Esophagus muscularis mucosa (tissue), 4 donors: ENCODE measurements around the gene PHYHIPL.

ENCODE experiments used
- EP300 ChIP-seq: sonication (generic); formaldehyde crosslinking; IDR thresholded peaks from one replicate; pipeline ENCODE4 v1.6.1; 2017; ENCODE audit warnings: antibody characterized with exemption
- POLR2AphosphoS5 ChIP-seq, 2 donors: sonication (generic); formaldehyde crosslinking; IDR thresholded peaks; one replicate each; pipeline ENCODE4 v1.6.1; 2017; ENCODE audit warnings: antibody characterized with exemption in 2 of 2
- TF ChIP-seq, protein P1 (sequence below), 3 experiments: fragments of 200-600 bp in 2 of 3; fragments of 450-650 bp in 1 of 3; sonication (generic) in 2 of 3; IDR thresholded peaks; one replicate each; pipeline ENCODE4 v1.5.1; 2017 to 2019; ENCODE audit warnings: antibody characterized with exemption in 3 of 3, mild to moderate bottlenecking in 2 of 3, moderate library complexity in 1 of 3

DNA sequence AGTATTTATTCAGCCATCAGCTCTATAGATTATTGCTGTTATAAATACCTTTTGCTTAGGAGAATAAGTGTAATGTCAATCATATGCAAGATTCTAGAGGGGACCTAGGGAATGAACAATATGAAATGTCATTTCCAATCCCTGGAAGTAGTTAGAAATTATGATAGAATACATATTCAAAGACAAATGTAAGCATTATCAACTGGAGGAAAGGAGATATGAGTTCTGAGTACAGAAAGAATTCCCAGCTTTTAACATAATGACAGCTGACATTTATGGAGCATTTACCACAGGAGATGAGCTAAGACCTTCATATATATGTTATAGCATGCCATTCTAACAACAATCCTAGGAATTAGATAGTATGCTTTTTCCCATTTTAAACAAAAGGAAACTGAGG, 99.7 kb downstream of the PHYHIPL start:
- TF ChIP-seq, protein P1, sequence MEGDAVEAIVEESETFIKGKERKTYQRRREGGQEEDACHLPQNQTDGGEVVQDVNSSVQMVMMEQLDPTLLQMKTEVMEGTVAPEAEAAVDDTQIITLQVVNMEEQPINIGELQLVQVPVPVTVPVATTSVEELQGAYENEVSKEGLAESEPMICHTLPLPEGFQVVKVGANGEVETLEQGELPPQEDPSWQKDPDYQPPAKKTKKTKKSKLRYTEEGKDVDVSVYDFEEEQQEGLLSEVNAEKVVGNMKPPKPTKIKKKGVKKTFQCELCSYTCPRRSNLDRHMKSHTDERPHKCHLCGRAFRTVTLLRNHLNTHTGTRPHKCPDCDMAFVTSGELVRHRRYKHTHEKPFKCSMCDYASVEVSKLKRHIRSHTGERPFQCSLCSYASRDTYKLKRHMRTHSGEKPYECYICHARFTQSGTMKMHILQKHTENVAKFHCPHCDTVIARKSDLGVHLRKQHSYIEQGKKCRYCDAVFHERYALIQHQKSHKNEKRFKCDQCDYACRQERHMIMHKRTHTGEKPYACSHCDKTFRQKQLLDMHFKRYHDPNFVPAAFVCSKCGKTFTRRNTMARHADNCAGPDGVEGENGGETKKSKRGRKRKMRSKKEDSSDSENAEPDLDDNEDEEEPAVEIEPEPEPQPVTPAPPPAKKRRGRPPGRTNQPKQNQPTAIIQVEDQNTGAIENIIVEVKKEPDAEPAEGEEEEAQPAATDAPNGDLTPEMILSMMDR (IDR thresholded peaks at IDR 0.05) = no peak
- no peak for TF ChIP-seq POLR2AphosphoS5 (IDR thresholded peaks at IDR 0.05)
- no peak for TF ChIP-seq EP300
